CD1c-positive myeloid dendritic cell (primary cell): ENCODE data around the gene CCDC85B.

ENCODE experiments used
- DNase-seq: peaks from one replicate; pipeline ENCODE4 v3.0.0-alpha.2; 2016; ENCODE audit errors: extremely low spot score

Gene CCDC85B

GRCh38 chr11:65869643-65870306 is 20.7 kb upstream of the CCDC85B start:
- no peak for DNase-seq

GRCh38 chr11:65870307-65870658 is 20.2 kb upstream of the CCDC85B start:
- DNase-seq = no peak

- no peak for DNase-seq
Measured at GRCh38 chr11:65870706-65871681, 19.5 kb upstream of the CCDC85B start.

GRCh38 chr11:65871811-65872548 is 18.5 kb upstream of the CCDC85B start:
- no peak for DNase-seq

GRCh38 chr11:65872586-65873317 is 17.7 kb upstream of the CCDC85B start, which contains the start of gene EFEMP2:
Gene EFEMP2, minus strand, starts transcription at chr11:65872800. Its CDS starts 446 bp downstream, at chr11:65872354.
- DNase-seq = no peak

GRCh38 chr11:65873318-65874156 is 16.9 kb upstream of the CCDC85B start:
- DNase-seq = peak; percentile 95

- peak; percentile 41 for DNase-seq
Measured at GRCh38 chr11:65879617-65880016, 10.9 kb upstream of the CCDC85B start, which contains the start of gene CTSW. Gene CTSW, plus strand, starts transcription at chr11:65879837. Its CDS starts 18 bp downstream, at chr11:65879855.

- no peak for DNase-seq
Measured at GRCh38 chr11:65880027-65880426, 10.4 kb upstream of the CCDC85B start.

GRCh38 chr11:65880844-65881421 is 9.5 kb upstream of the CCDC85B start:
- DNase-seq = no peak

- DNase-seq = no peak
Measured at GRCh38 chr11:65882120-65883057, 8.1 kb upstream of the CCDC85B start.

- DNase-seq = no peak
Measured at GRCh38 chr11:65883058-65883761, 7.3 kb upstream of the CCDC85B start.

GRCh38 chr11:65883786-65884715 is 6.4 kb upstream of the CCDC85B start:
- no peak for DNase-seq

- peak; percentile 89 for DNase-seq
Measured at GRCh38 chr11:65884716-65885092, 5.8 kb upstream of the CCDC85B start.

GRCh38 chr11:65885231-65885630 is 5.2 kb upstream of the CCDC85B start:
- no peak for DNase-seq

- DNase-seq = no peak
Measured at GRCh38 chr11:65885808-65886536, 4.5 kb upstream of the CCDC85B start.
